ENCODE results near the gene HOXB9. TPM values are rescaled to one million over a fixed set of nuclear protein-coding genes. Genes with fewer than 3 reads are reported as not detected.

Gene HOXB9
- total and polyA plus RNA-seq, 8 donors, result 0.09 to 0.61 (median 0.15) TPM; not detected in 2

GRCh38 chr17:48605409-48605919, 20.7 kb downstream of the HOXB9 start:
- intact Hi-C loops (cut with DNase I), result no loop called here
- peaks cover 84 to 99% of the 10 kb centered on the region in 2 donors for H3K27me3 ChIP-seq
- no peak for TF ChIP-seq CTCF (IDR thresholded peaks at IDR 0.05)
- no peaks in the 10 kb centered on the region for H3K36me3 ChIP-seq
- no peak overlapping the region for H3K4me3 ChIP-seq
- ATAC-seq (no peak), DNase-seq (no peak)
- H3K9me3 ChIP-seq, result no peaks in the 10 kb centered on the region
- no peak overlapping the region for H3K27ac ChIP-seq
- peaks cover 3 to 22% of the 10 kb centered on the region in 2 donors for H3K4me1 ChIP-seq

DNA sequence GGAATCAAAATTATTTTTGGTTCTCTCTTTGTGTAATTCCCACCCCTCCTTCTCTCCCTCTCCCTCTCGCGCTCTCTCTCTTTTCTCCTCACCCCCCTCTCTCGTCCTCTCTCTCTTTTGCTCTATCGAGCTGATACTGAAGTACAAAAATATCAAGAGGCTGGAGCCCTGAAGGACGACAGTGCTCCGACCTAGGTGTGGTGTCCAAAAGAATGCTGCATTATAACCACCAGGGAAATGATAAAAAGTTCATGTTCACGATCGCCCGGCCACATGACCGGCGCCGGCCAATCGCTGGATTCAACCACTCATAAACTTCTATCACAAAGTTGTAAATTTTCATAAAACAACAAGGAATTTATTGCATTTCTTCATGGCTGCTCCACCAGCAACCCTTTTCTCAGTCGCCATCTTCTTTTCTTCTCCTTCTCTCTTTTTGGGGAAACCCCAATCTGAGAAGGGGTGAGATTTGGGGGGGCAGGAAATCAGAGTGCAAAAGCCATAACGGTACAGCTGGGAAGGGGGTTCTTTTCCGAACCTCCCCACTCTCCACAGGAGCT, 21.3 kb downstream of the HOXB9 start, which contains the start of gene HOXB6:
TSS of gene HOXB6 (minus strand) at position 217 of the 560 bp plus-strand sequence. CDS start 6,836 bp downstream, outside the sequence.
- Histone ChIP-seq H3K9me3 (no peaks in the 10 kb centered on the region), H3K27ac (peak within 1 kb of the TSS in 1 of 2 donors; percentile 7), H3K27me3 (peaks cover 84 to 99% of the 10 kb centered on the region in 2 donors), H3K4me1 (peaks cover 3 to 17% of the 10 kb centered on the region in 2 donors), H3K36me3 (no peaks in the 10 kb centered on the region), H3K4me3 (peak within 1 kb of the TSS in 1 of 2 donors; percentile 17)
- DNase-seq (no peak), ATAC-seq (no peak)
- intact Hi-C loops (cut with DNase I), result no loop called here
- no peak for TF ChIP-seq CTCF (IDR thresholded peaks at IDR 0.05)

- intact Hi-C loops (cut with DNase I), result no loop called here
- Histone ChIP-seq H3K9me3 (no peaks in the 10 kb centered on the region), H3K4me3 (peak overlapping the region in 1 of 2 donors; percentile 17), H3K27me3 (peaks cover 83 to 99% of the 10 kb centered on the region in 2 donors), H3K27ac (peak overlapping the region in 1 of 2 donors; percentile 7), H3K36me3 (no peaks in the 10 kb centered on the region), H3K4me1 (peaks cover 3 to 11% of the 10 kb centered on the region in 2 donors)
- TF ChIP-seq CTCF (IDR thresholded peaks at IDR 0.05), result no peak
- ATAC-seq, result no peak
- no peak for DNase-seq
Measured at GRCh38 chr17:48603959-48604769, 22.0 kb downstream of the HOXB9 start.

DNA sequence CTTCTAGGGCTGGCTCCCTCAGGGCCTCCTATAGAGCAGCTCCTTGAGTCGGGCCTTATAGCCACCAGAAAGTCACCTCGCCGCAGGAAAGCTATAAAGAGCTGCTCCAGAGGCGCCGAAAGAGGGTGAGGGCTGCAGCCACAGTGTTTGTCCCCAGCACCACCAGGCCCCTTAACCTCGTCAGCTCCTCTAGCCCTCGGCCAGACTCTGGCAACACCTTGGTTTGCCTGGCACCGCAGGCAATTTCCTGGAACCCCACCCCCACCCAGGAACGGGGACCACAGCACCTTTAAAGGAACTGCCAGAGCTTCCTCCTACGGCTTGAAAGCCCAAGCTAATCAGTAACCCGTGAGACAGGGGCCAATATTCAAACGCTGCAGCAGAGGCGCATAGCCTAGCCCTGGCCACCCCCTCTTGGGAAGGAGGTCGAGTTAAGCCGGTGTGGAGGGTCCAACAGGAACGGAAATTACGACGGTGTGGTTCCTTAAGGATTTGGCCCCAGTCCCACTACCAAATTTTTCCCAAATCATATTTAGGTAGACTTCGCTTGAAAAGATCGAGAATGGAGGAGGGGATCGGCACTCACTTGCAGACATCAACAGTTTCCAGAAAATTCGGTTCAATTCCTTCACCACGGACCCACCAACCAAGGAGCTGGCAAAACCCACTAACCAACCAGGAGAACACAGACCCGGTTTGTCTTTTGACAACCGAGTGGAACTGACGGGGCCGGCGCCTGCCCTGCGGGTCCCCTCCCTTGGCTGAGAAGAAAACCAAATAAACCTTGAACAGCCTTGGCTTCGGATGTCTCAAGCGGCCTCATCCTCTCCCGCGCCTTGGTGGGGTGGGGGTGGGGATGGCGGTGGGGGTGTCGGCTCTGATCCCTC, 24.4 kb downstream of the HOXB9 start:
- ATAC-seq (no peak), DNase-seq (no peak)
- Histone ChIP-seq H3K4me3 (no peak overlapping the region), H3K27me3 (peaks cover 79 to 99% of the 10 kb centered on the region in 2 donors), H3K9me3 (no peaks in the 10 kb centered on the region), H3K27ac (no peak overlapping the region), H3K4me1 (peaks cover 3 to 27% of the 10 kb centered on the region in 2 donors), H3K36me3 (no peaks in the 10 kb centered on the region)
- no peak for TF ChIP-seq CTCF (IDR thresholded peaks at IDR 0.05)
- intact Hi-C loops (cut with DNase I), result no loop called here
